HL-60/S4 treated with retinoic acid at 250 ng/mL for 4 days and 3 days (cell line): ENCODE data around the gene RTN4.

Experiments
- in situ Hi-C: fragments of 300-500 bp; cut with MboI; formaldehyde crosslinking; loops from 2 replicates; pipeline ENCODE4 v1.7.0; 2022; ENCODE audit warnings: low sequenced_read_pairs

The RTN4 gene

GRCh38 chr2:55045780-55046179, 4.5 kb downstream of the RTN4 start:
- in situ Hi-C loops: no loop called here

GRCh38 chr2:55043841-55044240, 6.4 kb downstream of the RTN4 start:
- in situ Hi-C loops: no loop called here

GRCh38 chr2:55038428-55038827, 11.8 kb downstream of the RTN4 start:
- in situ Hi-C loops: no loop called here

GRCh38 chr2:55035716-55036115, 14.5 kb downstream of the RTN4 start:
- in situ Hi-C loops: no loop called here

GRCh38 chr2:55033921-55034320, 16.3 kb downstream of the RTN4 start:
- in situ Hi-C loops: no loop called here

GRCh38 chr2:55033076-55033742, 17.0 kb downstream of the RTN4 start:
- in situ Hi-C loops: no loop called here

GRCh38 chr2:55031505-55031904, 18.7 kb downstream of the RTN4 start:
- in situ Hi-C loops: no loop called here

- in situ Hi-C loops: no loop called here
These were observed 19.5 kb downstream of the RTN4 start for GRCh38 chr2:55030766-55031165.

- in situ Hi-C loops: loop anchor here (10.0 kb wide), 1 partner anchor 136 kb away; no protein-coding TSS in a partner anchor
These were observed 21.2 kb downstream of the RTN4 start for GRCh38 chr2:55029098-55029497.

- in situ Hi-C loops: loop anchor here (10.0 kb wide), 1 partner anchor 138 kb away; no protein-coding TSS in a partner anchor
These were observed 23.0 kb downstream of the RTN4 start for GRCh38 chr2:55027226-55027625.

GRCh38 chr2:55026202-55026601, 24.0 kb downstream of the RTN4 start:
- in situ Hi-C loops: loop anchor here (10.0 kb wide), 1 partner anchor 139 kb away; no protein-coding TSS in a partner anchor

- in situ Hi-C loops: loop anchor here (10.0 kb wide), 1 partner anchor 139 kb away; no protein-coding TSS in a partner anchor
These were observed 24.6 kb downstream of the RTN4 start for GRCh38 chr2:55025627-55026026.

- in situ Hi-C loops: loop anchor here (10.0 kb wide), 1 partner anchor 140 kb away; no protein-coding TSS in a partner anchor
These were observed 25.2 kb downstream of the RTN4 start for GRCh38 chr2:55025082-55025481.

GRCh38 chr2:55022476-55022875, 27.8 kb downstream of the RTN4 start:
- in situ Hi-C loops: loop anchor here (10.0 kb wide), 1 partner anchor 142 kb away; no protein-coding TSS in a partner anchor

GRCh38 chr2:55019526-55020258, 30.6 kb downstream of the RTN4 start:
- in situ Hi-C loops: loop anchor here (10.0 kb wide), 1 partner anchor 145 kb away; no protein-coding TSS in a partner anchor

GRCh38 chr2:55018619-55019018, 31.6 kb downstream of the RTN4 start:
- in situ Hi-C loops: no loop called here

- in situ Hi-C loops: no loop called here
These were observed 32.4 kb downstream of the RTN4 start for GRCh38 chr2:55017880-55018279.

- in situ Hi-C loops: no loop called here
These were observed 32.8 kb downstream of the RTN4 start for GRCh38 chr2:55017428-55017827.

- in situ Hi-C loops: no loop called here
These were observed 35.0 kb downstream of the RTN4 start for GRCh38 chr2:55014962-55015939.

GRCh38 chr2:55013936-55014335, 36.3 kb downstream of the RTN4 start:
- in situ Hi-C loops: no loop called here
